NCI-H2196 treated with DMSO at 0.1 percent for 48 hours (cell line): ENCODE data around the gene ZMAT5.

Experiments used
- DNase-seq: peaks from one replicate; lab custom pipeline; 2025; ENCODE audit not compliant: unreplicated experiment; lab: John Stamatoyannopoulos, UW

Gene ZMAT5

GRCh38 chr22:29787371-29787980 lies 20.7 kb upstream of the ZMAT5 start:
- no peak for DNase-seq

- no peak for DNase-seq
Measured at GRCh38 chr22:29786031-29786430, 19.2 kb upstream of the ZMAT5 start.

GRCh38 chr22:29784451-29785361 lies 17.9 kb upstream of the ZMAT5 start:
- DNase-seq, result no peak

- no peak for DNase-seq
Measured at GRCh38 chr22:29782061-29782845, 15.4 kb upstream of the ZMAT5 start.

- no peak for DNase-seq
Measured at GRCh38 chr22:29780748-29781676, 14.2 kb upstream of the ZMAT5 start.

GRCh38 chr22:29780220-29780619 lies 13.4 kb upstream of the ZMAT5 start:
- DNase-seq, result no peak

GRCh38 chr22:29773233-29773632 lies 6.4 kb upstream of the ZMAT5 start:
- DNase-seq, result no peak

- DNase-seq, result no peak
Measured at GRCh38 chr22:29772170-29772641, 5.4 kb upstream of the ZMAT5 start.

- DNase-seq, result no peak
Measured at GRCh38 chr22:29769723-29770321, 3.0 kb upstream of the ZMAT5 start.

- no peak for DNase-seq
Measured at GRCh38 chr22:29768052-29768693, 1.4 kb upstream of the ZMAT5 start.

- DNase-seq, result peak; percentile 44
Measured at GRCh38 chr22:29767171-29768051, 604 bp upstream of the ZMAT5 start, which contains the start of gene UQCR10. UQCR10 (plus strand) TSS chr22:29767369; CDS start chr22:29767399, 30 bp downstream.

GRCh38 chr22:29765905-29766631 lies 739 bp downstream of the ZMAT5 start:
- DNase-seq, result no peak

- DNase-seq, result no peak
Measured at GRCh38 chr22:29762263-29762662, 4.5 kb downstream of the ZMAT5 start.

GRCh38 chr22:29758959-29759358 lies 7.8 kb downstream of the ZMAT5 start:
- DNase-seq, result no peak

GRCh38 chr22:29758068-29758622 lies 8.7 kb downstream of the ZMAT5 start:
- DNase-seq, result no peak

- no peak for DNase-seq
Measured at GRCh38 chr22:29757096-29757495, 9.7 kb downstream of the ZMAT5 start.

- no peak for DNase-seq
Measured at GRCh38 chr22:29756341-29756740, 10.5 kb downstream of the ZMAT5 start.
